HL-60 (cell line): Measurements from ENCODE around the gene SRSF12.

ENCODE experiments used
- DNase-seq, 2 experiments: peaks; one replicate each; pipeline ENCODE4 v3.0.0-alpha.2; 2010 to 2020; ENCODE audit warnings: low read depth in 1 of 2, low spot score in 1 of 2
- H3K27ac ChIP-seq: fragments of 250-450 bp; sonication (Bioruptor Pico); replicated peaks from 2 replicates; pipeline ENCODE4 v1.5.1; 2020; ENCODE audit warnings: mild to moderate bottlenecking, moderate library complexity
- H3K27me3 ChIP-seq: fragments of 250-450 bp; sonication (Bioruptor Pico); 2 replicates; pipeline ENCODE4 v1.5.1; 2021; ENCODE audit warnings: mild to moderate bottlenecking, moderate library complexity; ENCODE audit not compliant: insufficient read depth, poor library complexity, severe bottlenecking
- H3K4me3 ChIP-seq: replicated peaks from 2 replicates; pipeline ENCODE4 v1.5.1; 2011; ENCODE audit warnings: mild to moderate bottlenecking, control low read depth, low read length; ENCODE audit not compliant: insufficient read depth
- GABPA ChIP-seq: IDR thresholded peaks from 2 replicates; pipeline ENCODE4 v1.6.1; 2012; ENCODE audit warnings: low read depth
- POLR2AphosphoS5 ChIP-seq: IDR thresholded peaks from 2 replicates; pipeline ENCODE4 v1.6.1; 2012; ENCODE audit warnings: low read depth
- REST ChIP-seq: IDR thresholded peaks from 2 replicates; pipeline ENCODE4 v1.6.1; 2012; ENCODE audit warnings: low read depth; ENCODE audit not compliant: insufficient replicate concordance
- SPI1 ChIP-seq: IDR thresholded peaks from 2 replicates; pipeline ENCODE4 v1.6.1; 2012; ENCODE audit warnings: low read depth, mild to moderate bottlenecking, borderline replicate concordance
- TF ChIP-seq, protein P1 (sequence below): IDR thresholded peaks from one replicate; pipeline ENCODE4 v1.5.1; 2011; ENCODE audit warnings: low read length, control low read depth, inconsistent platforms; ENCODE audit not compliant: insufficient read depth

SRSF12 gene

GRCh38 chr6:89138173-89138572 lies 20.3 kb upstream of the SRSF12 start:
- no peak for DNase-seq
- H3K4me3 ChIP-seq, result no peak overlapping the region
- H3K27me3 ChIP-seq, result no peaks in the 10 kb centered on the region
- no peak overlapping the region for H3K27ac ChIP-seq
- TF ChIP-seq REST (no peak), GABPA (no peak)
- TF ChIP-seq, protein P1, sequence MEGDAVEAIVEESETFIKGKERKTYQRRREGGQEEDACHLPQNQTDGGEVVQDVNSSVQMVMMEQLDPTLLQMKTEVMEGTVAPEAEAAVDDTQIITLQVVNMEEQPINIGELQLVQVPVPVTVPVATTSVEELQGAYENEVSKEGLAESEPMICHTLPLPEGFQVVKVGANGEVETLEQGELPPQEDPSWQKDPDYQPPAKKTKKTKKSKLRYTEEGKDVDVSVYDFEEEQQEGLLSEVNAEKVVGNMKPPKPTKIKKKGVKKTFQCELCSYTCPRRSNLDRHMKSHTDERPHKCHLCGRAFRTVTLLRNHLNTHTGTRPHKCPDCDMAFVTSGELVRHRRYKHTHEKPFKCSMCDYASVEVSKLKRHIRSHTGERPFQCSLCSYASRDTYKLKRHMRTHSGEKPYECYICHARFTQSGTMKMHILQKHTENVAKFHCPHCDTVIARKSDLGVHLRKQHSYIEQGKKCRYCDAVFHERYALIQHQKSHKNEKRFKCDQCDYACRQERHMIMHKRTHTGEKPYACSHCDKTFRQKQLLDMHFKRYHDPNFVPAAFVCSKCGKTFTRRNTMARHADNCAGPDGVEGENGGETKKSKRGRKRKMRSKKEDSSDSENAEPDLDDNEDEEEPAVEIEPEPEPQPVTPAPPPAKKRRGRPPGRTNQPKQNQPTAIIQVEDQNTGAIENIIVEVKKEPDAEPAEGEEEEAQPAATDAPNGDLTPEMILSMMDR, result no peak

GRCh38 chr6:89134723-89135122 lies 16.9 kb upstream of the SRSF12 start:
- H3K27me3 ChIP-seq, result no peaks in the 10 kb centered on the region
- TF ChIP-seq SPI1 (no peak), GABPA (no peak), REST (no peak), POLR2AphosphoS5 (no peak)
- TF ChIP-seq, protein P1, result no peak
- H3K4me3 ChIP-seq, result no peak overlapping the region

GRCh38 chr6:89133981-89134380 lies 16.1 kb upstream of the SRSF12 start:
- H3K27me3 ChIP-seq, result no peaks in the 10 kb centered on the region
- no peak overlapping the region for H3K27ac ChIP-seq
- no peak for DNase-seq
- no peak overlapping the region for H3K4me3 ChIP-seq
- TF ChIP-seq, protein P1, result no peak
- TF ChIP-seq REST, result no peak
- no peak for TF ChIP-seq SPI1
- no peak for TF ChIP-seq GABPA
- no peak for TF ChIP-seq POLR2AphosphoS5

More at GRCh38 chr6:89134723-89135122, 16.9 kb upstream of the SRSF12 start:
- DNase-seq, result no peak
- H3K27ac ChIP-seq, result no peak overlapping the region
